ENCODE results near the gene ZIC2. TPM values are rescaled to one million over a fixed set of nuclear protein-coding genes. Genes with fewer than 3 reads are reported as not detected.

Gene ZIC2
- total RNA-seq, 4 donors from 2014 or later: not detected

- H3K9me3 ChIP-seq: no peaks in the 10 kb centered on the region
- no peak overlapping the region for H3K4me3 ChIP-seq
- peaks cover 39 to 77% of the 10 kb centered on the region in 2 donors for H3K27me3 ChIP-seq
- TF ChIP-seq, protein P1, sequence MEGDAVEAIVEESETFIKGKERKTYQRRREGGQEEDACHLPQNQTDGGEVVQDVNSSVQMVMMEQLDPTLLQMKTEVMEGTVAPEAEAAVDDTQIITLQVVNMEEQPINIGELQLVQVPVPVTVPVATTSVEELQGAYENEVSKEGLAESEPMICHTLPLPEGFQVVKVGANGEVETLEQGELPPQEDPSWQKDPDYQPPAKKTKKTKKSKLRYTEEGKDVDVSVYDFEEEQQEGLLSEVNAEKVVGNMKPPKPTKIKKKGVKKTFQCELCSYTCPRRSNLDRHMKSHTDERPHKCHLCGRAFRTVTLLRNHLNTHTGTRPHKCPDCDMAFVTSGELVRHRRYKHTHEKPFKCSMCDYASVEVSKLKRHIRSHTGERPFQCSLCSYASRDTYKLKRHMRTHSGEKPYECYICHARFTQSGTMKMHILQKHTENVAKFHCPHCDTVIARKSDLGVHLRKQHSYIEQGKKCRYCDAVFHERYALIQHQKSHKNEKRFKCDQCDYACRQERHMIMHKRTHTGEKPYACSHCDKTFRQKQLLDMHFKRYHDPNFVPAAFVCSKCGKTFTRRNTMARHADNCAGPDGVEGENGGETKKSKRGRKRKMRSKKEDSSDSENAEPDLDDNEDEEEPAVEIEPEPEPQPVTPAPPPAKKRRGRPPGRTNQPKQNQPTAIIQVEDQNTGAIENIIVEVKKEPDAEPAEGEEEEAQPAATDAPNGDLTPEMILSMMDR (IDR thresholded peaks at IDR 0.05): no peak
- no peaks in the 10 kb centered on the region for H3K36me3 ChIP-seq
- DNase-seq: no peak
- H3K4me1 ChIP-seq: peaks cover 0 to 17% of the 10 kb centered on the region in 2 donors
- H3K27ac ChIP-seq: no peak overlapping the region
- intact Hi-C loops (cut with DNase I; ENCODE audit: low total_unique reads): no loop called here
Observed at GRCh38 chr13:99985886-99986527, 4.4 kb downstream of the ZIC2 start.

- H3K27me3 ChIP-seq: peaks cover 43 to 85% of the 10 kb centered on the region in 2 donors
- no peaks in the 10 kb centered on the region for H3K36me3 ChIP-seq
- peaks cover 0 to 9% of the 10 kb centered on the region in 2 donors for H3K4me1 ChIP-seq
- TF ChIP-seq, protein P1 (IDR thresholded peaks at IDR 0.05): no peak
- TF ChIP-seq POLR2A (IDR thresholded peaks at IDR 0.05): no peak
- no peak for DNase-seq
- no peak overlapping the region for H3K4me3 ChIP-seq
- H3K27ac ChIP-seq: no peak overlapping the region
- intact Hi-C loops (cut with DNase I; ENCODE audit: low total_unique reads): no loop called here
- no peaks in the 10 kb centered on the region for H3K9me3 ChIP-seq
Observed at GRCh38 chr13:99986741-99987140, 5.2 kb downstream of the ZIC2 start.

DNA sequence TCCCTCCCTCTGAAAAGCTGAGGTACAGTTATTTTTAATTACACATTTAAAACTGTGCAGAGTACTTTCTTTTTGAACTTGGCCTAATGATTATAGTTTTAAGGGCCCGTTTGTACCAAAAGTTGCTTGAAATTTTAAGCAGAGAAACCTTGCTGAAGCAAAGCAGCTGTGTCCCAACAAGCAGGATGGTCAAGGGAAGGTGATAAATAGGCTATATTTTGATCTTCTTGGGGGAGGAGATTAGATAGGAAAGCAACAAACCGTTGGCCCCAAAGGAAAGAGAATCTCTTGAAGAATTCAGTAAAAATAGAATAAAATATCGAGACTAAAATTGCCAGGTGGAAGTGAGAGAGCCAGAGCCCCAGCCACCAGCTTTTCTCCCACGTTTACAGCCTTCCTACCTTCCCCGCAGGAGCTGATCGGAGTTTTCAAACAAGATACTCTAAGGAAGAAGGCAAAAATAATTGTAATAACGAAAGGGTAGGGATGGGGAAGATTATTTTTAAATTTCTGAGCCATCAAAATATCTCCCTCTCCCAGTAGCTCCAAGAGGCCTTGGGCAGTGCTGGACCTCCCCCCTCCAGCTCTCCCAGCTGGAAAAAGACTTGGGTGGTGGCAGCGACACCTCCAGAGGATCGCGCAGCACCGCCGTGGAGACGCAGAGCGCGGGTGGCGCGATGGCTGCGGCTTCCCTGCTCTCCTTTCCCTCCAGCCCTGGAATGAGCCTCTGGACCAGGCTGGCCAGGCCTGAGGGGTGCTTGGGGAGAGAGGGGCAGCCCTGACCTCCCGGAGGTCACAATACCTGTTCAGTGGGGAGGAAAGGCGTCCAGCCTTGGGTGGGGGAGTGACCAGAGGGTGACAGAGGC is 5.8 kb downstream of the ZIC2 start:
- H3K4me3 ChIP-seq: no peak overlapping the region
- peaks cover 0 to 3% of the 10 kb centered on the region in 2 donors for H3K4me1 ChIP-seq
- TF ChIP-seq, protein P1 (IDR thresholded peaks at IDR 0.05): no peak
- no peak for TF ChIP-seq POLR2A (IDR thresholded peaks at IDR 0.05)
- H3K27me3 ChIP-seq: peaks cover 46 to 91% of the 10 kb centered on the region in 2 donors
- DNase-seq: no peak
- no peaks in the 10 kb centered on the region for H3K9me3 ChIP-seq
- H3K27ac ChIP-seq: no peak overlapping the region
- no peaks in the 10 kb centered on the region for H3K36me3 ChIP-seq
- intact Hi-C loops (cut with DNase I; ENCODE audit: low total_unique reads): no loop called here

DNA sequence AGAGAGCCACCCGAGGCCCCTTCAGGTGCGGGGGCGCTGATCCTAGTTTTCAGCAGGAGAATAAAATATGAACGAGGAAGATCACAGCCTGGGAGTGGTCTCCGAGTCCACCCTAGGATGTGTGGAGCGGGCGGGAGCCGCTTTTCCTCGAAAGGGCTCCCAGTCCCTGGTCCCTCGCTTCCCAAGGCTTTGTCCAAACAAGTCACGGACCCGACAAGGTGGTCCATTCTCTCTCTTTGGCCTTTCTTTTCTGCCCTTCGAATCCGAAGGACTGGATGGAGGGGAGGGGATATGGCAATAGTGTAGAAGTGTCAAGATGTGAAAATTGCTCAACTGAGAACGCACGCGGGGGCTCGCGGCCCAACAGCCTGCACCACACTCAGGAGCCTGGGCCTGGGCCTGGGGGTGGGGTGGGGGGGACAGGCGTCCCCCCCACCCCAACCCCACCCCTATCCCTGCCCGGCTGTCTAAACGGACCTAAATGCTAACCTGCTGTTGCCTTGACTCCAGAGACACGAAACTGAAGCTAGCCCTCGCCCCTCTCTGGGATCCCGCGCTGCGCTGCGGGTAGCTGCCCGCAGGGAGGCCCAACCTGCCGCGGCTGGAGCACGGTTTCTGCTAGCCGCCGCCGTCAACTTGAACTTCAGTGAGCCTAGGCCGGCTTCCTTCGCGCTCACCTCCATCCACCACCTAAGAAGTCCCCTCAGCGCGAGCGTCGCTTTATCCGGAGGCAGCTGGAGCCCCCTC is 7.1 kb downstream of the ZIC2 start:
- H3K4me1 ChIP-seq: no peaks in the 10 kb centered on the region
- H3K4me3 ChIP-seq: no peak overlapping the region
- no peaks in the 10 kb centered on the region for H3K9me3 ChIP-seq
- intact Hi-C loops (cut with DNase I; ENCODE audit: low total_unique reads): no loop called here
- TF ChIP-seq POLR2A (IDR thresholded peaks at IDR 0.05): no peak
- TF ChIP-seq, protein P1 (IDR thresholded peaks at IDR 0.05): no peak
- H3K36me3 ChIP-seq: no peaks in the 10 kb centered on the region
- H3K27me3 ChIP-seq: peaks cover 38 to 91% of the 10 kb centered on the region in 2 donors
- no peak for DNase-seq
- H3K27ac ChIP-seq: no peak overlapping the region
